Suprapubic skin (tissue), 3 donors: ENCODE data around the gene DHX40.

Experiments
- CTCF ChIP-seq, 2 donors: fragments of 200-600 bp in 1 of 2; fragments of 450-650 bp in 1 of 2; sonication (generic) in 1 of 2; IDR thresholded peaks; one replicate each; pipeline ENCODE4 v1.5.1; 2016 to 2019; ENCODE audit warnings: antibody characterized with exemption in 2 of 2, mild to moderate bottlenecking in 1 of 2, moderate library complexity in 1 of 2
- POLR2AphosphoS5 ChIP-seq, 3 donors: sonication (generic); formaldehyde crosslinking; IDR thresholded peaks; one replicate each; pipeline ENCODE4 v1.6.1; 2017; ENCODE audit warnings: antibody characterized with exemption in 3 of 3

DNA sequence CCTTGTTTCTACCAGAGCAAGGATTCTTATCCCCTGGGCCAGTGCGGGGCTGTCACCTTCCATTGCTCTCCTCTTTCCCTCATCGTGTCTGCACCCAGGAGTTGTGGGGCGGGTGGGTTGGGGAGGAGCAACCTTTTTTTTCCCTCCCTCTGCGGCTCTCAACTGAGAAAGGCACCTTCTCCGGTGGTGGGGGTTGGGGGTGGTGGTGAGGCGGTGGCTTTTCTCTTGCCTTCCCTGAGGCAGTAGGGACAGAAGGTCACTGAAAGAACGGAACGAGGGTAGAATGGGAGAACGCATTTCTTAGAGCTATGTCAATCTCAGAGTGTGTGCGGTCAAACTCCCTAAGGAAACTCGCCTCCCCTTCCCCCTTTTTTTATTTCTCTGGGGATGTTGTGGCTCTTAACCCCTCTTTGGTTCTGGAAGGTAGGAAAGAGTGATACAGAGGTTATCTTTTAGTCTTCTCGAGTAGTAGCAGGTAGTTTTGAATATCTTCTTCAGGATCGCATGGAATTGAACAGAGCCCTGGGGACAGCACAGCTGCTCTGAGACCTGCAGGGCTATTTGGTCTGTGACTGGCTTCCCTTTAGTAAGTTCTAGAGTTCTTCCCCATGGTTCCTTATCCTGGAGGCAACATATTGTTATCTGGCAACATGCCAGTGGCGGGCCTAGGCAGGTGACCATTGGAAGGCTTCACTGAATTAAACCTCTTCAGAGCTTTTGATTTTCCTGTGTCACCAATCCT lies 55.3 kb downstream of the DHX40 start:
- TF ChIP-seq CTCF (IDR thresholded peaks at IDR 0.05) = no peak
- no peak for TF ChIP-seq POLR2AphosphoS5 (IDR thresholded peaks at IDR 0.05)
